Gastrocnemius medialis (tissue), 4 donors: ENCODE results near the gene CHL1. TPM values are rescaled to one million over a fixed set of nuclear protein-coding genes. Genes with fewer than 3 reads are reported as not detected.

Experiments
- ATAC-seq, 2 donors: fragments of 150-250 bp; one replicate each; pipeline ENCODE4 v1.9.1; 2016
- DNase-seq, 2 donors: peaks; one replicate each; pipeline ENCODE4 v3.0.0-alpha.2; 2019
- H3K27ac ChIP-seq, 4 donors: fragments of 200-600 bp; sonication (generic); 1 replicate in 1 of 4; 2 replicates in 3 of 4; pipeline ENCODE4 v1.5.1; 2016 to 2018; ENCODE audit warnings: mild to moderate bottlenecking in 2 of 4, moderate library complexity in 1 of 4
- H3K27me3 ChIP-seq, 3 donors: fragments of 200-600 bp; sonication (generic) in 2 of 3; 1 replicate in 1 of 3; 2 replicates in 2 of 3; pipeline versions ENCODE4 v1.5.1 to v1.6.0; 2016 to 2019; ENCODE audit warnings: mild to moderate bottlenecking in 1 of 3, moderate library complexity in 1 of 3
- H3K36me3 ChIP-seq, 2 donors: fragments of 200-600 bp; sonication (generic) in 1 of 2; one replicate each; pipeline ENCODE4 v1.5.1; 2017 to 2018
- H3K4me1 ChIP-seq, 2 donors: fragments of 200-600 bp; sonication (generic) in 1 of 2; one replicate each; pipeline ENCODE4 v1.5.1; 2016 to 2017; ENCODE audit warnings: mild to moderate bottlenecking in 2 of 2
- H3K4me3 ChIP-seq, 4 donors: fragments of 200-600 bp; sonication (generic) in 3 of 4; 1 replicate in 1 of 4; 2 replicates in 3 of 4; pipeline ENCODE4 v1.5.1; 2016 to 2019; ENCODE audit warnings: mild to moderate bottlenecking in 2 of 4
- H3K9me3 ChIP-seq, 3 donors: fragments of 200-600 bp; sonication (generic) in 2 of 3; 1 replicate in 1 of 3; 2 replicates in 2 of 3; pipeline ENCODE4 v1.5.1; 2016 to 2019
- CTCF ChIP-seq, 5 experiments: fragments of 450-650 bp in 3 of 5; fragments of 200-600 bp in 2 of 5; sonication (generic) in 2 of 5; IDR thresholded peaks in 4 of 5; conservative IDR thresholded peaks in 1 of 5; 1 replicate in 4 of 5; 2 replicates in 1 of 5; pipeline ENCODE4 v1.5.1; 2016 to 2019; ENCODE audit warnings: antibody characterized with exemption in 5 of 5, mild to moderate bottlenecking in 3 of 5, moderate library complexity in 3 of 5
- POLR2A ChIP-seq, 2 donors: fragments of 450-650 bp; IDR thresholded peaks; one replicate each; pipeline ENCODE4 v1.6.1; 2017; ENCODE audit warnings: antibody characterized with exemption in 2 of 2, mild to moderate bottlenecking in 2 of 2, moderate library complexity in 2 of 2
- in situ Hi-C, 4 donors: fragments of 200-750 bp; cut with MboI; loops; one replicate each; pipeline versions ENCODE4 v1.15.0 to v1.8.0; 2017; ENCODE audit warnings: low sequenced_read_pairs in 4 of 4
- intact Hi-C: fragments of 100-400 bp; cut with DNase I; formaldehyde crosslinking; loops from one replicate; pipeline ENCODE4 v1.15.1; 2023; ENCODE audit warnings: low total_unique reads
- total RNA-seq, 4 donors: library from RNA; depleted of rRNA; stranded (reverse); fragments of >200 nt; gene quantifications; one replicate each; pipeline versions ENCODE4 v1.1.0 to v1.2.3, GENCODE V29; 2016

The CHL1 gene
- total RNA-seq, 4 donors from 2014 or later, result 0.36 to 2.9 (median 1.8) TPM

GRCh38 chr3:297585-297984 lies 101.0 kb downstream of the CHL1 start:
- H3K27me3 ChIP-seq, result no peaks in the 10 kb centered on the region
- intact Hi-C loops, result no loop called here
- no peaks in the 10 kb centered on the region for H3K9me3 ChIP-seq
- H3K27ac ChIP-seq, result no peak overlapping the region
- no peaks in the 10 kb centered on the region for H3K36me3 ChIP-seq
- H3K4me3 ChIP-seq, result no peak overlapping the region
- no peak for ATAC-seq
- no peak for TF ChIP-seq POLR2A (IDR thresholded peaks at IDR 0.05)
- no peak for TF ChIP-seq CTCF (IDR thresholded peaks at IDR 0.05 in 4 of 5, conservative IDR thresholded peaks at IDR 0.05 in 1 of 5)
- no peak for DNase-seq
- in situ Hi-C loops, result no loop called here
- no peaks in the 10 kb centered on the region for H3K4me1 ChIP-seq

- H3K36me3 ChIP-seq, result no peaks in the 10 kb centered on the region
- no peak for ATAC-seq
- H3K27ac ChIP-seq, result no peak overlapping the region
- no peak overlapping the region for H3K4me3 ChIP-seq
- no peak for DNase-seq
- TF ChIP-seq CTCF (IDR thresholded peaks at IDR 0.05 in 4 of 5, conservative IDR thresholded peaks at IDR 0.05 in 1 of 5), result no peak
- no peak for TF ChIP-seq POLR2A (IDR thresholded peaks at IDR 0.05)
- no peaks in the 10 kb centered on the region for H3K27me3 ChIP-seq
- no peaks in the 10 kb centered on the region for H3K4me1 ChIP-seq
- in situ Hi-C loops, result no loop called here
- no peaks in the 10 kb centered on the region for H3K9me3 ChIP-seq
- intact Hi-C loops, result no loop called here
Measured at GRCh38 chr3:299590-300301, 103.2 kb downstream of the CHL1 start.

- intact Hi-C loops (no loop called here), in situ Hi-C loops (no loop called here)
- Histone ChIP-seq H3K27me3 (no peaks in the 10 kb centered on the region), H3K4me1 (no peaks in the 10 kb centered on the region), H3K4me3 (no peak overlapping the region), H3K36me3 (no peaks in the 10 kb centered on the region), H3K27ac (no peak overlapping the region), H3K9me3 (no peaks in the 10 kb centered on the region)
- TF ChIP-seq CTCF (IDR thresholded peaks at IDR 0.05 in 4 of 5, conservative IDR thresholded peaks at IDR 0.05 in 1 of 5) (no peak), POLR2A (IDR thresholded peaks at IDR 0.05) (no peak)
- ATAC-seq, result no peak
- DNase-seq, result no peak
Measured at GRCh38 chr3:307182-307581, 110.6 kb downstream of the CHL1 start.

GRCh38 chr3:308597-309321 lies 112.2 kb downstream of the CHL1 start:
- Histone ChIP-seq H3K27me3 (no peaks in the 10 kb centered on the region), H3K9me3 (no peaks in the 10 kb centered on the region), H3K27ac (no peak overlapping the region), H3K36me3 (no peaks in the 10 kb centered on the region), H3K4me1 (no peaks in the 10 kb centered on the region), H3K4me3 (no peak overlapping the region)
- intact Hi-C loops, result no loop called here
- ATAC-seq (no peak), DNase-seq (no peak)
- in situ Hi-C loops, result no loop called here
- no peak for TF ChIP-seq CTCF (IDR thresholded peaks at IDR 0.05 in 4 of 5, conservative IDR thresholded peaks at IDR 0.05 in 1 of 5)
- TF ChIP-seq POLR2A (IDR thresholded peaks at IDR 0.05), result no peak
